ENCODE measurements around the gene CNNM4.

- TF ChIP-seq ESRRG (CRISPR knock-in tag; IDR thresholded peaks at IDR 0.05) (no peak), CSRNP3 (CRISPR knock-in tag; IDR thresholded peaks at IDR 0.05) (no peak), CREB5 (CRISPR knock-in tag; IDR thresholded peaks at IDR 0.05; ENCODE audit: low read depth) (no peak), ARNTL (CRISPR knock-in tag; IDR thresholded peaks at IDR 0.05; ENCODE audit: borderline replicate concordance, low read depth) (no peak), RARB (CRISPR knock-in tag; IDR thresholded peaks at IDR 0.05) (no peak)
Observed at GRCh38 chr2:96809951-96810782, 49.5 kb downstream of the CNNM4 start.

Data from SK-N-SH treated with all-trans-retinoic acid at 6 μM for 48 hours (cell line).